CD14-positive monocyte (primary cell): ENCODE measurements around the gene HLA-DPA1. TPM values are rescaled to one million over a fixed set of nuclear protein-coding genes. Genes with fewer than 3 reads are reported as not detected.
A peak's percentile ranks its signal among the peaks of the same experiment; 100 is the strongest.

Source experiments
- DNase-seq, 3 donors: peaks; one replicate each; pipeline ENCODE4 v3.0.0-alpha.2; 2011 to 2022
- H2AFZ ChIP-seq: 2 replicates; pipeline ENCODE4 v1.6.0; 2012; ENCODE audit warnings: mild to moderate bottlenecking, low read depth, low read length, inconsistent platforms; ENCODE audit not compliant: insufficient read depth, poor library complexity, severe bottlenecking
- H3K27ac ChIP-seq, 2 donors: 1 replicate in 1 of 2; 2 replicates in 1 of 2; pipeline ENCODE4 v1.5.1; 2012 to 2013; ENCODE audit warnings: low read length in 2 of 2, control low read depth in 1 of 2, inconsistent platforms in 1 of 2, low read depth in 1 of 2, mild to moderate bottlenecking in 1 of 2
- H3K27me3 ChIP-seq, 2 donors: one replicate each; pipeline versions ENCODE4 v1.6.0 to v1.6.1; 2011 to 2013; ENCODE audit warnings: low read length in 2 of 2; ENCODE audit not compliant: control insufficient read depth in 2 of 2, insufficient read depth in 2 of 2
- H3K36me3 ChIP-seq, 2 donors: replicated peaks in 1 of 2; 1 replicate in 1 of 2; 2 replicates in 1 of 2; pipeline versions ENCODE4 v1.5.1 to v1.6.1; 2012 to 2013; ENCODE audit warnings: low read length in 2 of 2, control low read depth in 1 of 2, inconsistent platforms in 1 of 2, mild to moderate bottlenecking in 1 of 2; ENCODE audit not compliant: insufficient read depth in 2 of 2, control insufficient read depth in 1 of 2
- H3K4me1 ChIP-seq, 2 donors: 1 replicate in 1 of 2; 2 replicates in 1 of 2; pipeline versions ENCODE4 v1.5.1 to v1.6.1; 2012 to 2013; ENCODE audit warnings: low read length in 2 of 2, control low read depth in 1 of 2, inconsistent platforms in 1 of 2, mild to moderate bottlenecking in 1 of 2, moderate library complexity in 1 of 2; ENCODE audit not compliant: insufficient read depth in 2 of 2, control insufficient read depth in 1 of 2
- H3K4me2 ChIP-seq: replicated peaks from 2 replicates; pipeline ENCODE3; 2012; ENCODE audit warnings: low read length, moderate library complexity, mild to moderate bottlenecking; ENCODE audit not compliant: poor library complexity, severe bottlenecking; ENCODE audit errors: extremely low read depth
- H3K4me3 ChIP-seq, 3 experiments: fragments of 200-600 bp in 1 of 3; sonication (generic) in 1 of 3; replicated peaks in 1 of 3; 1 replicate in 2 of 3; 2 replicates in 1 of 3; pipeline ENCODE4 v1.5.1; 2011 to 2013; ENCODE audit warnings: low read length in 3 of 3, mild to moderate bottlenecking in 3 of 3, control low read depth in 2 of 3, low read depth in 2 of 3, inconsistent platforms in 1 of 3, moderate library complexity in 1 of 3
- H3K79me2 ChIP-seq: 2 replicates; pipeline ENCODE4 v1.6.0; 2012; ENCODE audit warnings: mild to moderate bottlenecking, control low read depth, inconsistent platforms, low read length, moderate library complexity; ENCODE audit not compliant: insufficient read depth
- H3K9ac ChIP-seq: 2 replicates; pipeline ENCODE4 v1.6.0; 2017; ENCODE audit warnings: low read length, mild to moderate bottlenecking; ENCODE audit not compliant: insufficient read depth, poor library complexity, severe bottlenecking
- H3K9me3 ChIP-seq, 2 donors: replicated peaks in 1 of 2; 1 replicate in 1 of 2; 2 replicates in 1 of 2; pipeline versions ENCODE4 v1.5.1 to v1.6.1; 2012 to 2013; ENCODE audit warnings: low read length in 2 of 2, control low read depth in 1 of 2; ENCODE audit not compliant: control insufficient read depth in 1 of 2, insufficient read depth in 1 of 2
- H4K20me1 ChIP-seq: 2 replicates; pipeline ENCODE4 v1.6.0; 2012; ENCODE audit warnings: mild to moderate bottlenecking, low read length, control low read depth, moderate library complexity; ENCODE audit not compliant: insufficient read depth
- H3K27ac Mint-ChIP-seq, 7 donors: one replicate each; pipeline ENCODE4 v1.8.0; 2020; ENCODE audit warnings: mild to moderate bottlenecking in 7 of 7, mixed read lengths in 7 of 7, moderate library complexity in 6 of 7, inconsistent platforms in 2 of 7
- H3K27me3 Mint-ChIP-seq, 3 donors: one replicate each; pipeline ENCODE4 v1.8.0; 2021 to 2022; ENCODE audit warnings: low read depth in 3 of 3, mild to moderate bottlenecking in 3 of 3, mixed read lengths in 3 of 3, moderate library complexity in 3 of 3, inconsistent platforms in 1 of 3
- H3K36me3 Mint-ChIP-seq, 2 donors: one replicate each; pipeline ENCODE4 v1.8.0; 2020; ENCODE audit warnings: mixed read lengths in 2 of 2, inconsistent platforms in 1 of 2, mild to moderate bottlenecking in 1 of 2
- H3K4me1 Mint-ChIP-seq: one replicate; pipeline ENCODE4 v1.8.0; 2020; ENCODE audit warnings: mild to moderate bottlenecking, mixed read lengths
- H3K4me3 Mint-ChIP-seq, 2 donors: one replicate each; pipeline ENCODE4 v1.8.0; 2020; ENCODE audit warnings: mild to moderate bottlenecking in 2 of 2, mixed read lengths in 2 of 2, moderate library complexity in 1 of 2
- H3K9me3 Mint-ChIP-seq, 7 donors: one replicate each; pipeline ENCODE4 v1.8.0; 2020 to 2022; ENCODE audit warnings: mixed read lengths in 7 of 7, mild to moderate bottlenecking in 6 of 7, moderate library complexity in 6 of 7, inconsistent platforms in 2 of 7
- WGBS: methylation state at CpG from one replicate; pipeline ENCODE4 v1.1.5; 2013; ENCODE audit warnings: missing lambda C conversion rate; ENCODE audit not compliant: insufficient coverage; 5-methylcytosine and 5-hydroxymethylcytosine counted together
- intact Hi-C, 2 donors: fragments of 100-400 bp; cut with micrococcal nuclease; formaldehyde crosslinking; loops; one replicate each; pipeline versions ENCODE4 v1.15.0 to v1.15.1; 2023
- polyA plus RNA-seq, 3 donors: library from polyadenylated mRNA; depleted of rRNA in 1 of 3; unstranded in 2 of 3; stranded (reverse) in 1 of 3; fragments of 300-500 nt in 2 of 3; fragments of >200 nt in 1 of 3; fragmentation: Illumina TruSeq in 2 of 3; gene quantifications; 1 replicate in 2 of 3; 2 replicates in 1 of 3; pipeline ENCODE4 v1.2.3, GENCODE V29; 2012 to 2021
- TF ChIP-seq, protein P1 (sequence below): fragments of 200-600 bp; IDR thresholded peaks from one replicate; pipeline ENCODE4 v1.8.0; 2022; ENCODE audit warnings: antibody characterized with exemption, mild to moderate bottlenecking

Gene HLA-DPA1
- polyA plus RNA-seq, 3 donors: 578 to 1,024 (median 796) TPM

DNA sequence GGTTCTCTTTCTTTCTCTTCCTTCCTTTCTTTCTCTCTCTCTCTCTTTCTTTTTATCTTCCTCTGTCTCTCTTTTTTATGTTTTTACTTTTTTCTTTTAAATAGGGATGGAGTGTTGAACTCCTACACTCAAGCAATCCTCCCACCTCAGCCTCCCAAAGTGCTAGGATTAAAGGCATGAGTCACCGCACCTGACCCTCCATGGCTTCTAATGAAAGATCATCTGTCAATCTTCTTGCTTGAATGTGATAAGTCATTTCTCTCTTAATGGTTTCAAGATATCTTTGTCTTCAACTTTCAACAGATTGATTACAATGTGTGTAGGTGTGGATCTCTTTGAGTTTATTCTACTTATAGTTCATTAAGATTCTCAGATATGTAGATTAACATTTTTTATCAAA lies 38.9 kb downstream of the HLA-DPA1 start:
- Histone ChIP-seq H3K9ac (no peak overlapping the region), H3K9me3 (peaks cover 0 to 2% of the 10 kb centered on the region in 2 donors), H3K36me3 (no peaks in the 10 kb centered on the region), H3K79me2 (no peaks in the 10 kb centered on the region), H3K27me3 (no peaks in the 10 kb centered on the region), H3K4me2 (no peak overlapping the region), H3K27ac (no peak overlapping the region), H3K4me3 (no peak overlapping the region), H2AFZ (no peak overlapping the region), H4K20me1 (no peaks in the 10 kb centered on the region), H3K4me1 (peaks cover 8 to 12% of the 10 kb centered on the region in 2 donors)
- WGBS: no CpG with 5 or more reads among the region's 1 CpG
- Mint-ChIP-seq H3K9me3 (peaks cover 5 to 19% (median 10%) of the 10 kb centered on the region in 7 donors), H3K4me3 (no peak overlapping the region), H3K4me1 (peaks cover 13% of the 10 kb centered on the region), H3K27ac (no peak overlapping the region), H3K36me3 (no peaks in the 10 kb centered on the region), H3K27me3 (peaks cover 0 to 7% (median 0%) of the 10 kb centered on the region in 3 donors)
- TF ChIP-seq, protein P1, sequence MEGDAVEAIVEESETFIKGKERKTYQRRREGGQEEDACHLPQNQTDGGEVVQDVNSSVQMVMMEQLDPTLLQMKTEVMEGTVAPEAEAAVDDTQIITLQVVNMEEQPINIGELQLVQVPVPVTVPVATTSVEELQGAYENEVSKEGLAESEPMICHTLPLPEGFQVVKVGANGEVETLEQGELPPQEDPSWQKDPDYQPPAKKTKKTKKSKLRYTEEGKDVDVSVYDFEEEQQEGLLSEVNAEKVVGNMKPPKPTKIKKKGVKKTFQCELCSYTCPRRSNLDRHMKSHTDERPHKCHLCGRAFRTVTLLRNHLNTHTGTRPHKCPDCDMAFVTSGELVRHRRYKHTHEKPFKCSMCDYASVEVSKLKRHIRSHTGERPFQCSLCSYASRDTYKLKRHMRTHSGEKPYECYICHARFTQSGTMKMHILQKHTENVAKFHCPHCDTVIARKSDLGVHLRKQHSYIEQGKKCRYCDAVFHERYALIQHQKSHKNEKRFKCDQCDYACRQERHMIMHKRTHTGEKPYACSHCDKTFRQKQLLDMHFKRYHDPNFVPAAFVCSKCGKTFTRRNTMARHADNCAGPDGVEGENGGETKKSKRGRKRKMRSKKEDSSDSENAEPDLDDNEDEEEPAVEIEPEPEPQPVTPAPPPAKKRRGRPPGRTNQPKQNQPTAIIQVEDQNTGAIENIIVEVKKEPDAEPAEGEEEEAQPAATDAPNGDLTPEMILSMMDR: no peak
- intact Hi-C loops: no loop called here
- no peak for DNase-seq

DNA sequence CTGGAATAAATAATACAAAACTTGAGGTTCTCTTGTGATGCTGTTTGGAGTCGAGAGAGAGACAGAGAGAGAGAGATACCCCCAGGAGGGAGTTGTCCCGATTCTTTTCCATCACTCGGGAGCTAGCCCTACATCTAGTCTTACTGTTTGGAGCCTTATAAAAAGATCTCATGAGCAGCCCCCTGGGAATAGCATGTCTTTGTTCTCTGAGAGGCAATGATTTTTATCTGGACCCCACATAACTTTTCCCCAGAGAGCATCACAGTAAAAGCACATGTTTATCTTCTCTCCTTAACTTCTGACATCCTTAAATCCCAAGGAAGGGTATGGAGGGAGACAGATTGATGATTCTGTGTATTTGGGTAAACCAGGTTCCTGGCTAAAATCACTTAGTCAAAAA lies 43.2 kb downstream of the HLA-DPA1 start:
- Histone ChIP-seq H3K4me2 (no peak overlapping the region), H3K27me3 (no peaks in the 10 kb centered on the region), H2AFZ (no peak overlapping the region), H3K4me1 (peaks cover 36% of the 10 kb centered on the region in 2 donors), H3K9ac (peak overlapping the region; percentile 52), H3K36me3 (no peaks in the 10 kb centered on the region), H3K79me2 (no peaks in the 10 kb centered on the region), H3K27ac (peak overlapping the region; percentile 91 to 96), H4K20me1 (no peaks in the 10 kb centered on the region), H3K9me3 (peaks cover 0 to 2% of the 10 kb centered on the region in 2 donors), H3K4me3 (no peak overlapping the region)
- no peak for DNase-seq
- WGBS: no CpG with 5 or more reads among the region's 3 CpGs
- Mint-ChIP-seq H3K27ac (peak overlapping the region; percentile 94 to 100 (median 98)), H3K4me1 (peaks cover 39% of the 10 kb centered on the region), H3K27me3 (peaks cover 0 to 6% (median 0%) of the 10 kb centered on the region in 3 donors), H3K9me3 (peaks cover 5 to 13% (median 8%) of the 10 kb centered on the region in 7 donors), H3K4me3 (peak overlapping the region in 1 of 2 donors; percentile 56), H3K36me3 (no peaks in the 10 kb centered on the region)
- TF ChIP-seq, protein P1: no peak
- intact Hi-C loops: no loop called here
